ENCODE results near the gene MIA2. TPM values are rescaled to one million over a fixed set of nuclear protein-coding genes. Genes with fewer than 3 reads are reported as not detected.
A peak's percentile ranks its signal among the peaks of the same experiment; 100 is the strongest.

Gene MIA2
- total RNA-seq, 1 donor from 2014 or later, result 19.8 TPM

DNA sequence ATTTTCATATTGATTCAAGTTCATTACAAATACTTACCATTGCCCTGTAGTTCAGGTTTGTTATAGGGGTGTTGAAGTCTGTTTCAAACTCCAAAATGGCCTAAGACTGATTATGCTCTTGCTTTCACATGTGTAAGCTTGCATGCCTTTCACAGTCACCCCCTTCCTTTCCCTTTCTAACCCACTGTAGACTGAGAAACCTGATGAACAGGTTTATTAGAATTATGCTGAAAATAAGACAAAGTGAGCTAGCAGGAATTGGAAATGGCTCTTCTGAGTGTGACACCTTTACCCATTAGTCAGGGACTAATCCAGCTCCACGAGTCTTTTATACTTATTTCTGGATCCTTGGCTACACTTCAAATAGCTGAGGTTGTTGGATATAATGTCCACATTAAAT, 159.6 kb downstream of the MIA2 start:
- H3K36me3 Mint-ChIP-seq (ENCODE audit: low read depth, unreplicated experiment), result peaks cover 4% of the 10 kb centered on the region
- H3K9me3 Mint-ChIP-seq (ENCODE audit: unreplicated experiment), result no peaks in the 10 kb centered on the region
- no peak for DNase-seq (ENCODE audit: low spot score)
- TF ChIP-seq, protein P1, sequence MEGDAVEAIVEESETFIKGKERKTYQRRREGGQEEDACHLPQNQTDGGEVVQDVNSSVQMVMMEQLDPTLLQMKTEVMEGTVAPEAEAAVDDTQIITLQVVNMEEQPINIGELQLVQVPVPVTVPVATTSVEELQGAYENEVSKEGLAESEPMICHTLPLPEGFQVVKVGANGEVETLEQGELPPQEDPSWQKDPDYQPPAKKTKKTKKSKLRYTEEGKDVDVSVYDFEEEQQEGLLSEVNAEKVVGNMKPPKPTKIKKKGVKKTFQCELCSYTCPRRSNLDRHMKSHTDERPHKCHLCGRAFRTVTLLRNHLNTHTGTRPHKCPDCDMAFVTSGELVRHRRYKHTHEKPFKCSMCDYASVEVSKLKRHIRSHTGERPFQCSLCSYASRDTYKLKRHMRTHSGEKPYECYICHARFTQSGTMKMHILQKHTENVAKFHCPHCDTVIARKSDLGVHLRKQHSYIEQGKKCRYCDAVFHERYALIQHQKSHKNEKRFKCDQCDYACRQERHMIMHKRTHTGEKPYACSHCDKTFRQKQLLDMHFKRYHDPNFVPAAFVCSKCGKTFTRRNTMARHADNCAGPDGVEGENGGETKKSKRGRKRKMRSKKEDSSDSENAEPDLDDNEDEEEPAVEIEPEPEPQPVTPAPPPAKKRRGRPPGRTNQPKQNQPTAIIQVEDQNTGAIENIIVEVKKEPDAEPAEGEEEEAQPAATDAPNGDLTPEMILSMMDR (IDR thresholded peaks at IDR 0.05; ENCODE audit: unreplicated experiment), result no peak
- H3K27ac Mint-ChIP-seq (ENCODE audit: unreplicated experiment), result no peak overlapping the region
- H3K27me3 Mint-ChIP-seq (ENCODE audit: unreplicated experiment), result peaks cover 1% of the 10 kb centered on the region
- no peaks in the 10 kb centered on the region for H3K4me1 Mint-ChIP-seq (ENCODE audit: unreplicated experiment)
- H3K4me3 Mint-ChIP-seq (ENCODE audit: unreplicated experiment), result no peak overlapping the region

GRCh38 chr14:39395555-39396254, 162.0 kb downstream of the MIA2 start:
- H3K36me3 Mint-ChIP-seq (ENCODE audit: low read depth, unreplicated experiment), result peaks cover 8% of the 10 kb centered on the region
- DNase-seq (ENCODE audit: low spot score), result no peak
- no peak overlapping the region for H3K27ac Mint-ChIP-seq (ENCODE audit: unreplicated experiment)
- no peaks in the 10 kb centered on the region for H3K27me3 Mint-ChIP-seq (ENCODE audit: unreplicated experiment)
- no peaks in the 10 kb centered on the region for H3K4me1 Mint-ChIP-seq (ENCODE audit: unreplicated experiment)
- TF ChIP-seq, protein P1 (IDR thresholded peaks at IDR 0.05; ENCODE audit: unreplicated experiment), result no peak
- no peaks in the 10 kb centered on the region for H3K9me3 Mint-ChIP-seq (ENCODE audit: unreplicated experiment)
- no peak overlapping the region for H3K4me3 Mint-ChIP-seq (ENCODE audit: unreplicated experiment)

- Mint-ChIP-seq H3K4me3 (ENCODE audit: unreplicated experiment) (no peak overlapping the region), H3K4me1 (ENCODE audit: unreplicated experiment) (no peaks in the 10 kb centered on the region), H3K9me3 (ENCODE audit: unreplicated experiment) (no peaks in the 10 kb centered on the region), H3K27ac (ENCODE audit: unreplicated experiment) (no peak overlapping the region), H3K27me3 (ENCODE audit: unreplicated experiment) (no peaks in the 10 kb centered on the region), H3K36me3 (ENCODE audit: low read depth, unreplicated experiment) (peaks cover 9% of the 10 kb centered on the region)
- DNase-seq (ENCODE audit: low spot score), result no peak
- TF ChIP-seq, protein P1 (IDR thresholded peaks at IDR 0.05; ENCODE audit: unreplicated experiment), result no peak
Measured at GRCh38 chr14:39396448-39396847, 162.7 kb downstream of the MIA2 start.

DNA sequence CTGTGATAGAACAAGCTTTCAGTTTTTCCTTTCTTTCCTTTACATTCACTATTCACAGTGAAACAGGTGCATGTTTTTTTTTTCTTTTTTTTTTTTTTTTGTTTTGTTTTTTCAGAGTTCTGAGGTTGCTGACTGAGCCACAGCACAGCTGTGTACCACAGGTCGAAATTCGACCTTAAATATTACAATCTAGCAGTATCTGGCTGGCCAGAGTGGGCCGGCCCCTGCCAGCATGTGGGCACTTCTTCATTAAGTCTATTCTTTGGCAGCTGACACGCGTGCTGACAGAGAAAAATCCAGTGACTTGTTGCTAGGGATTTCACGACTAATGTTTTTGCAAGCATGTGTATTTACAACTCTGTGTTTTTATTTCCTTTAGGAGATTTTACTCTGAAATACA, 164.7 kb downstream of the MIA2 start:
- Mint-ChIP-seq H3K36me3 (ENCODE audit: low read depth, unreplicated experiment) (peaks cover 9% of the 10 kb centered on the region), H3K9me3 (ENCODE audit: unreplicated experiment) (no peaks in the 10 kb centered on the region), H3K27me3 (ENCODE audit: unreplicated experiment) (no peaks in the 10 kb centered on the region), H3K27ac (ENCODE audit: unreplicated experiment) (no peak overlapping the region), H3K4me1 (ENCODE audit: unreplicated experiment) (no peaks in the 10 kb centered on the region), H3K4me3 (ENCODE audit: unreplicated experiment) (no peak overlapping the region)
- TF ChIP-seq, protein P1 (IDR thresholded peaks at IDR 0.05; ENCODE audit: unreplicated experiment), result no peak
- DNase-seq (ENCODE audit: low spot score), result no peak

DNA sequence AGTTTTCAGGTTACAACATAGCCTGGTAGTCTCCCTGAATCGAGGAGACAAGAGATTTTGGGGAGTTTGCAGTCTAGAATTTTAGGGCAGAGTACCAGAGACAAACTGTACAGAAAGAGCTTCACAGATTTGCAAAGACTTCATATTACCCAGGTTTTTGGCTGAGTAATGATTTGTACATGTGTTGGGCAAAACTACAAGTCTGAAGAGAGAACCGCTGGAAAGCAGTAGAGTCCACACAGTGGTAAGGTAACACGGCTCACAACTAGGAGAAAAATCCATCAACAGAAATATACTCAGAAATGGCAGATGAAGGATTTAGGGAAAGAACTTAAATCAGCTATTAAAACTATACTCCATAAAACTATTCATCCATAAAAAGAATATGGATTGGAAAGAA, 172.8 kb downstream of the MIA2 start:
- no peaks in the 10 kb centered on the region for H3K9me3 Mint-ChIP-seq (ENCODE audit: unreplicated experiment)
- peaks cover 10% of the 10 kb centered on the region for H3K36me3 Mint-ChIP-seq (ENCODE audit: low read depth, unreplicated experiment)
- no peaks in the 10 kb centered on the region for H3K4me1 Mint-ChIP-seq (ENCODE audit: unreplicated experiment)
- H3K27ac Mint-ChIP-seq (ENCODE audit: unreplicated experiment), result peak overlapping the region; percentile 53
- H3K4me3 Mint-ChIP-seq (ENCODE audit: unreplicated experiment), result no peak overlapping the region
- TF ChIP-seq, protein P1 (IDR thresholded peaks at IDR 0.05; ENCODE audit: unreplicated experiment), result no peak
- H3K27me3 Mint-ChIP-seq (ENCODE audit: unreplicated experiment), result no peaks in the 10 kb centered on the region
- no peak for DNase-seq (ENCODE audit: low spot score)

Measured in endothelial cell (in vitro differentiated cells).